ENCODE data around the gene DPP9. TPM values are rescaled to one million over a fixed set of nuclear protein-coding genes. Genes with fewer than 3 reads are reported as not detected.

The DPP9 gene
- total RNA-seq, 2 donors from 2014 or later, result 36.2 to 50.4 TPM

DNA sequence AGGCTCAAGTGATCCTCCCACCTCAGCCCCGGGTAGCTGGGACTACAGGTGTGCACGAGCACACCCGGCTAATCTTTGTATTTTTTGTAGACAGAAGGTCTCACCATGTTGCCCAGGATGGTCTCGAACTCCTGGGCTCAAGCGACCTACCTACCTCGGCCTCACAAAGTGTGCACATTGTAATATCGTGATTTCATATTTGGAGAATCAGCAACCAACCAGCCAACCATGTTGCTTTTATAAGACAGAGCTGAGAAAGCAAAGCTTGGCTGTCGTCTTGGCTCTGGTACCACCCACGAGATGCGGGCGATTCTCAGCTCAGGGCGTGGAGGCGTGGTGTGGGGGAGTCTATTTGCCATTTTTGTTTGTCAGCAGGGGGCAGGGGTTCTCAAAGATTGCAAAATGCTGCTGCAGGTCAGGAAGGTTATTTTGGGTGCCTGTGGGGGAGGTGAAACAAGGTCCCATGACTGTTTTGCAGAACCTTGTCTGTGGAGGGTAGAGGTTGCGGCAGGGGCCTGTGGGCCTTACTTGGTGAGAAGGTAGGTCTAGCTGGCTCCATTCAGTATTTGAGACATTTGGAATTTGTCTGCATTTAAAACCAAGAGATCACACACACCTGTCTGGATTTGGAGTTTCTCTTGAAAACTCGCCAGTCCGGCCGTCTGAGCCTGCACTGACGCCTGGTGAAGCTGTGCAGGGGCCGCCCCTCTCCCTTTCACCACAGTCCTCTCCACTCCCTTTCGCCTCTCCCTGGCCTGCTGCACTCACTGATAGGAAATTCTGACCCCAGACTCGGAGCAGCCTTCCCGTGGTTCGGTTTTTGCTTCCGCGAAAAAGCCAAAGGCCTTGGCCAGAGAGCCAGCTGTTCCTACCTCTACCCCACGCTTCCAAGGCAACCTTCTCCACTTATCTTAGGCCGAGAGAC is 68.9 kb downstream of the DPP9 start:
- peaks cover 0 to 9% of the 10 kb centered on the region in 2 donors for H3K4me1 ChIP-seq
- no peak for DNase-seq (ENCODE audit: low spot score)
- no peak overlapping the region for H3K4me3 ChIP-seq
- no peaks in the 10 kb centered on the region for H3K27me3 ChIP-seq
- no peak overlapping the region for H3K27ac ChIP-seq
- TF ChIP-seq, protein P1, sequence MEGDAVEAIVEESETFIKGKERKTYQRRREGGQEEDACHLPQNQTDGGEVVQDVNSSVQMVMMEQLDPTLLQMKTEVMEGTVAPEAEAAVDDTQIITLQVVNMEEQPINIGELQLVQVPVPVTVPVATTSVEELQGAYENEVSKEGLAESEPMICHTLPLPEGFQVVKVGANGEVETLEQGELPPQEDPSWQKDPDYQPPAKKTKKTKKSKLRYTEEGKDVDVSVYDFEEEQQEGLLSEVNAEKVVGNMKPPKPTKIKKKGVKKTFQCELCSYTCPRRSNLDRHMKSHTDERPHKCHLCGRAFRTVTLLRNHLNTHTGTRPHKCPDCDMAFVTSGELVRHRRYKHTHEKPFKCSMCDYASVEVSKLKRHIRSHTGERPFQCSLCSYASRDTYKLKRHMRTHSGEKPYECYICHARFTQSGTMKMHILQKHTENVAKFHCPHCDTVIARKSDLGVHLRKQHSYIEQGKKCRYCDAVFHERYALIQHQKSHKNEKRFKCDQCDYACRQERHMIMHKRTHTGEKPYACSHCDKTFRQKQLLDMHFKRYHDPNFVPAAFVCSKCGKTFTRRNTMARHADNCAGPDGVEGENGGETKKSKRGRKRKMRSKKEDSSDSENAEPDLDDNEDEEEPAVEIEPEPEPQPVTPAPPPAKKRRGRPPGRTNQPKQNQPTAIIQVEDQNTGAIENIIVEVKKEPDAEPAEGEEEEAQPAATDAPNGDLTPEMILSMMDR (IDR thresholded peaks at IDR 0.05), result no peak
- H3K9me3 ChIP-seq, result peaks cover 0 to 11% of the 10 kb centered on the region in 2 donors
- peaks cover 34% of the 10 kb centered on the region for H3K36me3 ChIP-seq

GRCh38 chr19:4653793-4654436 is 69.7 kb downstream of the DPP9 start:
- no peak for DNase-seq (ENCODE audit: low spot score)
- TF ChIP-seq, protein P1 (IDR thresholded peaks at IDR 0.05), result no peak
- no peak overlapping the region for H3K27ac ChIP-seq
- peaks cover 0 to 11% of the 10 kb centered on the region in 2 donors for H3K9me3 ChIP-seq
- H3K4me3 ChIP-seq, result no peak overlapping the region
- H3K4me1 ChIP-seq, result peaks cover 0 to 16% of the 10 kb centered on the region in 2 donors
- peaks cover 26% of the 10 kb centered on the region for H3K36me3 ChIP-seq
- H3K27me3 ChIP-seq, result no peaks in the 10 kb centered on the region

GRCh38 chr19:4652075-4652474 is 71.6 kb downstream of the DPP9 start:
- TF ChIP-seq, protein P1 (IDR thresholded peaks at IDR 0.05), result no peak
- Histone ChIP-seq H3K9me3 (no peaks in the 10 kb centered on the region), H3K4me3 (no peak overlapping the region), H3K27me3 (no peaks in the 10 kb centered on the region), H3K4me1 (peaks cover 0 to 27% of the 10 kb centered on the region in 2 donors), H3K27ac (no peak overlapping the region), H3K36me3 (peaks cover 8% of the 10 kb centered on the region)
- DNase-seq (ENCODE audit: low spot score), result no peak

DNA sequence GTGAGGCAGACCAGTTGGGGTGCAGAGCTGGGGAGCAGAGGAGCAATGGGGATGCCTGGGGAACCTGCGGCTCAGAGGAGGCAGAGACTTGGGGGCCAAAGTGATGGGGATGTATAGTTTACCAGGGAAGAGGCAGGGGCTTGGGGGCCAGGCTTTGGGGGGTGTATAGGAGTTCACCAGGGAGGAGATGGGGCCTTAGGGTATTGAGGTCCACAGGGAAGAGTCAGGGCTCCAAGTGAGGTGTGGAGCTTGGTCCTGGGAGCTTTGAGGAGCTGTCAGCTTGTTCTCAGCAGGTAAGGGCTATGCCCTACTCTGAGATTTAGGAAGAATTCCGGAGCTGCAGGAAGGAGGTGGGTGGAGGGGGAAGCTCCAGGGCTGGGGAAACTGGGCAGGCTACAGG is 73.5 kb downstream of the DPP9 start:
- no peak for DNase-seq (ENCODE audit: low spot score)
- Histone ChIP-seq H3K27ac (no peak overlapping the region), H3K9me3 (no peaks in the 10 kb centered on the region), H3K27me3 (no peaks in the 10 kb centered on the region), H3K36me3 (peaks cover 7% of the 10 kb centered on the region), H3K4me1 (peaks cover 0 to 27% of the 10 kb centered on the region in 2 donors), H3K4me3 (no peak overlapping the region)
- TF ChIP-seq, protein P1 (IDR thresholded peaks at IDR 0.05), result no peak

DNA sequence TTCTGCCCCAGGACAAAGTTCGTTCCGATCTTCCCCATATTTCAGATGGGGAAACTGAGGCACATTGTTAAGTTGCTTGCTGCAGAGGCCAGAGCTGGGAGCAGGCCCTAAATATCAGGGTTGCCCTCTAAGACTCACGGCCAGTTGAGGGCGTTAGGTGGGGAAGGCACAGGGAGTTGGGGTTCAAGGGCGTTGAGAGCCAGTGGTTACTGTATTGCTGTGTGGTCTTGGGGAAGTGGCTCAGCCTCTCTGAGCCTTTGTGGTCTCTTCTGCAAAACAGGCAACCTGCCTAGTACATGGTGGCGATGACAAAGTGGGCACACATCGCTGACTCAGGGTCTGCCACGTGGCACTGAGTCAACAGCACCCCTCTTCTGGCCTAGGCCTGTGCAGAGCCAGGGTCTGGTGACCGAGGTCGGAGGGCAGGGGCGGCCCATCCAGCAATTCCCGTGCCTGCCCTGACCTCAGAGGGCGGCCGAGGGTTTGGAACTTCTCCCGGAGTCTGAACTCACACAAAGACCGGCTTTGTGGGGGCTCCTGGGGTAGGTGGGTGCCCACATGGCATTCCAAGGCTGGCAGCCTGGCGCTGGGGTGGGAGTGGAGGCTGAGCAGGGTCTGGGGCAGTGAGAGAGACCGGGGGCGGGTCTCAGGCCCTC is 74.1 kb downstream of the DPP9 start:
- no peak overlapping the region for H3K27ac ChIP-seq
- TF ChIP-seq, protein P1 (IDR thresholded peaks at IDR 0.05), result no peak
- DNase-seq (ENCODE audit: low spot score), result no peak
- peaks cover 0 to 27% of the 10 kb centered on the region in 2 donors for H3K4me1 ChIP-seq
- no peaks in the 10 kb centered on the region for H3K9me3 ChIP-seq
- peaks cover 7% of the 10 kb centered on the region for H3K36me3 ChIP-seq
- no peak overlapping the region for H3K4me3 ChIP-seq
- H3K27me3 ChIP-seq, result no peaks in the 10 kb centered on the region

Data from right atrium auricular region (tissue), 2 donors.